B cell (primary cell): ENCODE results near the gene SCAMP1. TPM values are rescaled to one million over a fixed set of nuclear protein-coding genes. Genes with fewer than 3 reads are reported as not detected.

ENCODE experiments used
- ATAC-seq: fragments of 200-7000 bp; cut with Tn5 transposase; one replicate; pipeline ENCODE4 v1.10.0; 2021; ENCODE audit warnings: low read depth, mild to moderate bottlenecking, moderate number of reproducible peaks, moderate library complexity
- CTCF ChIA-PET: fragments of 350-600 bp; sonication (Branson Sonifier 250); formaldehyde crosslinking; loops from one replicate; lab custom pipeline; 2021; ENCODE audit warnings: antibody characterized with exemption, inconsistent platforms; lab: Charles Lee
- POLR2A ChIA-PET: fragments of 350-600 bp; sonication (Branson Sonifier 250); formaldehyde crosslinking; loops from one replicate; lab custom pipeline; 2021; ENCODE audit warnings: antibody characterized with exemption; lab: Charles Lee
- DNase-seq: peaks from one replicate; pipeline ENCODE4 v3.0.0; 2013
- H2AFZ ChIP-seq: 2 replicates; pipeline ENCODE4 v1.6.1; 2012; ENCODE audit warnings: mild to moderate bottlenecking, low read depth, low read length; ENCODE audit not compliant: insufficient read depth, poor library complexity, severe bottlenecking
- H3K27ac ChIP-seq, 2 donors: 1 replicate in 1 of 2; 2 replicates in 1 of 2; pipeline ENCODE4 v1.5.1; 2012 to 2013; ENCODE audit warnings: low read length in 2 of 2, mild to moderate bottlenecking in 2 of 2, moderate library complexity in 1 of 2
- H3K27me3 ChIP-seq, 4 experiments: fragments of 200-600 bp in 1 of 4; sonication (generic) in 1 of 4; replicated peaks in 1 of 4; 1 replicate in 2 of 4; 2 replicates in 2 of 4; pipeline versions ENCODE4 v1.6.1 to v1.7.0; 2013 to 2016; ENCODE audit warnings: low read length in 3 of 4, mild to moderate bottlenecking in 2 of 4, mixed read lengths in 1 of 4, moderate library complexity in 1 of 4; ENCODE audit not compliant: insufficient read depth in 4 of 4, control insufficient read depth in 3 of 4; ENCODE audit errors: control extremely low read depth in 1 of 4
- H3K36me3 ChIP-seq, 2 experiments: replicated peaks in 1 of 2; 1 replicate in 1 of 2; 2 replicates in 1 of 2; pipeline versions ENCODE4 v1.6.1 to v1.7.1; 2013; ENCODE audit warnings: low read length in 1 of 2; ENCODE audit not compliant: insufficient read depth in 2 of 2, control insufficient read depth in 1 of 2; ENCODE audit errors: control extremely low read depth in 1 of 2, extremely low read depth in 1 of 2
- H3K4me1 ChIP-seq, 2 donors: fragments of 200-600 bp in 1 of 2; sonication (generic) in 1 of 2; 1 replicate in 1 of 2; 2 replicates in 1 of 2; pipeline versions ENCODE4 v1.5.1 to v1.6.1; 2013 to 2017; ENCODE audit warnings: low read length in 2 of 2; ENCODE audit not compliant: control insufficient read depth in 2 of 2, insufficient read depth in 2 of 2
- H3K4me2 ChIP-seq: replicated peaks from 2 replicates; pipeline ENCODE3; 2012; ENCODE audit warnings: mild to moderate bottlenecking, low read depth, low read length; ENCODE audit not compliant: poor library complexity, severe bottlenecking
- H3K4me3 ChIP-seq, 5 experiments: fragments of 200-600 bp in 1 of 5; sonication (generic) in 1 of 5; 1 replicate in 3 of 5; 2 replicates in 2 of 5; pipeline versions ENCODE4 v1.5.1 to v1.7.0; 2011 to 2016; ENCODE audit warnings: low read length in 4 of 5, mild to moderate bottlenecking in 4 of 5, low read depth in 2 of 5, control low read depth in 1 of 5, moderate library complexity in 1 of 5; ENCODE audit not compliant: insufficient read depth in 1 of 5; ENCODE audit errors: control extremely low read depth in 1 of 5, extremely low read depth in 1 of 5
- H3K79me2 ChIP-seq: fragments of 200-600 bp; sonication (generic); one replicate; pipeline ENCODE4 v1.6.0; 2016; ENCODE audit warnings: low read length; ENCODE audit not compliant: control insufficient read depth, insufficient read depth
- H3K9ac ChIP-seq: fragments of 200-600 bp; sonication (generic); 2 replicates; pipeline ENCODE4 v1.6.1; 2017; ENCODE audit warnings: mild to moderate bottlenecking, low read length, moderate library complexity
- H3K9me3 ChIP-seq, 3 donors: one replicate each; pipeline versions ENCODE4 v1.6.1 to v1.7.1; 2013; ENCODE audit warnings: low read length in 2 of 3; ENCODE audit not compliant: control insufficient read depth in 2 of 3, insufficient read depth in 1 of 3; ENCODE audit errors: control extremely low read depth in 1 of 3
- H4K20me1 ChIP-seq: 2 replicates; pipeline ENCODE4 v1.6.0; 2012; ENCODE audit warnings: mild to moderate bottlenecking, low read length; ENCODE audit not compliant: insufficient read depth, control insufficient read depth, poor library complexity, severe bottlenecking
- H3K27ac Mint-ChIP-seq: one replicate; pipeline ENCODE4 v1.8.0; 2021; ENCODE audit warnings: mixed read lengths
- H3K27me3 Mint-ChIP-seq: one replicate; pipeline ENCODE4 v1.8.0; 2021; ENCODE audit warnings: mixed read lengths
- H3K4me1 Mint-ChIP-seq: one replicate; pipeline ENCODE4 v1.8.0; 2021; ENCODE audit warnings: mixed read lengths
- H3K4me3 Mint-ChIP-seq: one replicate; pipeline ENCODE4 v1.8.0; 2021; ENCODE audit warnings: mixed read lengths
- H3K9me3 Mint-ChIP-seq: one replicate; pipeline ENCODE4 v1.8.0; 2022; ENCODE audit warnings: mixed read lengths; ENCODE audit not compliant: insufficient read depth
- CTCF ChIP-seq: fragments of 200-600 bp; IDR thresholded peaks from one replicate; pipeline ENCODE4 v1.8.0; 2022; ENCODE audit warnings: antibody characterized with exemption, mild to moderate bottlenecking
- EZH2 ChIP-seq: IDR thresholded peaks from 2 replicates; pipeline ENCODE4 v1.6.1; 2012; ENCODE audit warnings: borderline replicate concordance, low read depth, mild to moderate bottlenecking, moderate library complexity, low read length; ENCODE audit not compliant: insufficient read depth, poor library complexity, severe bottlenecking
- WGBS: methylation state at CpG from one replicate; pipeline ENCODE4 v1.1.5; 2013; ENCODE audit warnings: missing lambda C conversion rate; ENCODE audit not compliant: insufficient coverage; 5-methylcytosine and 5-hydroxymethylcytosine counted together
- intact Hi-C: fragments of 100-400 bp; cut with micrococcal nuclease; formaldehyde crosslinking; loops from one replicate; pipeline ENCODE4 v1.10.0; 2022
- polyA plus RNA-seq: library from polyadenylated mRNA; depleted of rRNA; stranded (reverse); fragments of >200 nt; gene quantifications from 2 replicates; pipeline ENCODE4 v1.2.3, GENCODE V29; 2012
- total RNA-seq, 2 donors: library from RNA; stranded (reverse); fragments of 120-200 nt in 1 of 2; gene quantifications; 1 replicate in 1 of 2; 2 replicates in 1 of 2; pipeline versions ENCODE4 v1.2.3 to v1.2.4, GENCODE V29; 2013 to 2022

SCAMP1 gene
- total and polyA plus RNA-seq, 2 donors (not counting 1 experiment from before 2014, with no cell fraction given) = 3.8 to 25.4 TPM

DNA sequence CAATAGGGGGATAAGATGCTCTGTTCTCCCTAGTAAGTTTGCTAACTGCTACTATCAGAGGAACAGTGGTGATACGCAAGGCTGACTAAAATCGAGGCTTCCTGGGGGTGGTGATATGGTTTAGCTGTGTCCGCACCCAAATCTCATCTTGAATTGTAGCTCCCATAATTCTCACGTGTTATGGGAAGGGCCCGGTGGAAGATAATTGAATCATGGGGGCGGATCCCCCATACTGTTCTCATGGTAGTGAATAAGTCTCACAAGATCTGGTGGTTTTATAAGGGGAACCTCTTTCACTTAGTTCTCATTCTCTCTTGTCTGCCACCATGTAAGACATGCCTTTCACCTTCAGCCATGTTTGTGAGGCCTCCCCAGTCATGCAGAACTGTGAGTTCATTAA, 153.0 kb downstream of the SCAMP1 start:
- no peak overlapping the region for H2AFZ ChIP-seq
- H3K4me3 Mint-ChIP-seq = no peak overlapping the region
- H3K27ac ChIP-seq = no peak overlapping the region
- CTCF ChIA-PET = no interaction called here
- no peak overlapping the region for H3K4me2 ChIP-seq
- 93% methylated on average over 3 of the region's 6 CpGs for WGBS
- no peaks in the 10 kb centered on the region for H4K20me1 ChIP-seq
- DNase-seq = no peak
- peaks cover 0 to 13% (median 5%) of the 10 kb centered on the region in 4 experiments for H3K27me3 ChIP-seq
- no peak for TF ChIP-seq CTCF
- no peak for TF ChIP-seq EZH2
- intact Hi-C loops = no loop called here
- no peaks in the 10 kb centered on the region for H3K9me3 Mint-ChIP-seq
- H3K27me3 Mint-ChIP-seq = no peaks in the 10 kb centered on the region
- H3K9ac ChIP-seq = no peak overlapping the region
- no peaks in the 10 kb centered on the region for H3K36me3 ChIP-seq
- H3K9me3 ChIP-seq = peaks cover 0 to 8% (median 0%) of the 10 kb centered on the region in 3 donors
- ATAC-seq = no peak
- no peaks in the 10 kb centered on the region for H3K79me2 ChIP-seq
- no peak overlapping the region for H3K4me3 ChIP-seq
- H3K27ac Mint-ChIP-seq = no peak overlapping the region
- H3K4me1 Mint-ChIP-seq = peaks cover 33% of the 10 kb centered on the region
- POLR2A ChIA-PET = no interaction called here
- H3K4me1 ChIP-seq = peaks cover 25% of the 10 kb centered on the region in 2 donors

GRCh38 chr5:78514427-78515330, 154.3 kb downstream of the SCAMP1 start:
- no peak for TF ChIP-seq EZH2
- no peak for TF ChIP-seq CTCF
- H3K4me1 Mint-ChIP-seq = peaks cover 21% of the 10 kb centered on the region
- no peak overlapping the region for H3K27ac Mint-ChIP-seq
- Histone ChIP-seq H4K20me1 (no peaks in the 10 kb centered on the region), H3K4me3 (no peak overlapping the region), H3K79me2 (no peaks in the 10 kb centered on the region), H3K36me3 (no peaks in the 10 kb centered on the region), H3K27me3 (peaks cover 0 to 4% (median 2%) of the 10 kb centered on the region in 4 experiments), H3K9me3 (peaks cover 0 to 6% (median 0%) of the 10 kb centered on the region in 3 donors), H3K4me1 (peaks cover 16% of the 10 kb centered on the region in 2 donors), H2AFZ (no peak overlapping the region), H3K27ac (no peak overlapping the region), H3K9ac (no peak overlapping the region), H3K4me2 (no peak overlapping the region)
- ChIA-PET CTCF (no interaction called here), POLR2A (interaction anchor here (0.7 kb wide), 1 partner anchor 62 kb away, joined by 4 read pairs; no protein-coding TSS in a partner anchor)
- no peak overlapping the region for H3K4me3 Mint-ChIP-seq
- H3K27me3 Mint-ChIP-seq = no peaks in the 10 kb centered on the region
- 92% methylated on average over 8 of the region's 8 CpGs for WGBS
- H3K9me3 Mint-ChIP-seq = no peaks in the 10 kb centered on the region
- no peak for DNase-seq
- intact Hi-C loops = no loop called here
- no peak for ATAC-seq
